NCI-H2171 treated with DMSO at 0.1 percent for 48 hours (cell line): ENCODE results near the gene ADAM12.

Experiments
- DNase-seq: peaks from one replicate; lab custom pipeline; 2025; lab: John Stamatoyannopoulos, UW

ADAM12 gene

GRCh38 chr10:126212738-126213137 lies 175.5 kb downstream of the ADAM12 start:
- no peak for DNase-seq

GRCh38 chr10:126210051-126210651 lies 178.1 kb downstream of the ADAM12 start:
- no peak for DNase-seq

DNA sequence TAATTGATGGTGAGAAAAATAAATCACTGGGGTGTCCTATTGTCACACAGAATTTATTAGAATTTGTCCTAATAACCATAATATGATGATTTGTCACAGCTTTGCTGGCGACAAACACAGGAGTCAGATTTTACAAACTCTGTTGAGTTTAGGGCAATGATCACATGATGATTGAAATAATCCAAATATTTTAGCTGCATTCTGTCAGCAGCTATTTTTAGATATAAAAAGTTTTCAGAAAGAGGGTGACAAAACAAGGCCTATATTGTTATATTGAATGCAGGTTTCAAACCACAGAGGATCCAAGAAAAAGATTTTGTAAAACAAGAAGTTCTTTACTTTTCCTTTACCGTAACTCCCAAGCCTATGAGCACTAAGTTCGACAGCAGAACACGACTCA lies 178.8 kb downstream of the ADAM12 start:
- no peak for DNase-seq

GRCh38 chr10:126208726-126209302 lies 179.5 kb downstream of the ADAM12 start:
- peak; percentile 37 for DNase-seq

- no peak for DNase-seq
Measured at GRCh38 chr10:126207851-126208250, 180.4 kb downstream of the ADAM12 start.

GRCh38 chr10:126207313-126207771 lies 180.9 kb downstream of the ADAM12 start:
- no peak for DNase-seq

- no peak for DNase-seq
Measured at GRCh38 chr10:126205486-126206205, 182.6 kb downstream of the ADAM12 start.

DNA sequence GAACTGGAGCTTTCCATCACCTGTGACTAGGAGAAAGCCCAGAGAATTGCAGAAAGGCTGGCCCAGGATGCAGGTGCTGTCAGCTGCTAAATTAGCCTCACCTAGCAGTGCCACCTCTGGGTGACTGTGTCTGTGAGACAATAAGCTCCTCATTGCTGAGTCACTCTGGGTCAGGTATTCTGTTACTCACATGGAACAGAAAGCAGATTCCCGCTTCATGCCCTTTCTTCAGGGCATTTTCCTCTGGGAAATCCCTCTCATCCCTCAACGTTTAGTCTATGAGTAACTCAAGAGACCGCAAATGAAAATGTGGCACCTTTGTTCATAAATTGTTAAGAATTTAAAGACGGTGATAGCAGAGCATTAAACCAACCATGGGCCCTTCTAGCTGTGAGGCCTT lies 184.0 kb downstream of the ADAM12 start:
- no peak for DNase-seq

- no peak for DNase-seq
Measured at GRCh38 chr10:126203746-126204145, 184.5 kb downstream of the ADAM12 start.

GRCh38 chr10:126201603-126202002 lies 186.7 kb downstream of the ADAM12 start:
- DNase-seq = no peak

DNA sequence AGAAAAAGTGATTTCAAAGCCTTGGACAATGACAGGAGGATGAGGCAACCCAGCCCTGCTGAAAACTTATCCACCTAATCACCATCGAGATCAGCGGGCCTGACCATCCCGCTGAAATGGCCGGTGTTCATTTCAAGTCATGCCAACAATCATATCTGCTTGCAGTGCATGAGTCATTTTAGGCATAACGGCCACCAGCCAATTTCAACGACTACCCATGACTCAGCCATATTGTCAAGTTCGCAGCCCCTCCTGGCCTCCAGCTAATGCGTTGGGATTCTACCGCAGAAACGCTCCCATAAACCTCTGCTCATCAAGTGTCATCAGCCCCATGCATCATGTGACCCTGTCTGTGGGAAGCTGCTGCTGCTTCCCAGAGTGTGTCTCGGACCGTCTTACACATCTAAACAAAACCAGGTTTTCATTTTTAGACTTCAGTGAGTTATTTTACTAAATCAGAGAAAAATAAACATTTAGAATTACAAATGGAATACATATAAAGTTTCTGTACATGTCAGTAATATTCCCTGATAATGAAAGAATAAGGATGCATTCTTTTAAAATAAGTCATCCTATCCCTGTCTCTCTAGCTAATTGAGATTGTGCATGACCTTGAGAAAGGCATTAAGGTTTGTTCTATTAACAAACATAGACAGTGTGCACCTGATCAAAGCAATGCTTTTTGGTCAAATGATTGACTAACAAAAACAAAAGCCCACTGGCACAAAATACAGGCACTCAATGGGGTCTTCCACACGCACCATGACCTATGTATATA lies 188.9 kb downstream of the ADAM12 start:
- no peak for DNase-seq

GRCh38 chr10:126198681-126199080 lies 189.6 kb downstream of the ADAM12 start:
- DNase-seq = no peak

DNA sequence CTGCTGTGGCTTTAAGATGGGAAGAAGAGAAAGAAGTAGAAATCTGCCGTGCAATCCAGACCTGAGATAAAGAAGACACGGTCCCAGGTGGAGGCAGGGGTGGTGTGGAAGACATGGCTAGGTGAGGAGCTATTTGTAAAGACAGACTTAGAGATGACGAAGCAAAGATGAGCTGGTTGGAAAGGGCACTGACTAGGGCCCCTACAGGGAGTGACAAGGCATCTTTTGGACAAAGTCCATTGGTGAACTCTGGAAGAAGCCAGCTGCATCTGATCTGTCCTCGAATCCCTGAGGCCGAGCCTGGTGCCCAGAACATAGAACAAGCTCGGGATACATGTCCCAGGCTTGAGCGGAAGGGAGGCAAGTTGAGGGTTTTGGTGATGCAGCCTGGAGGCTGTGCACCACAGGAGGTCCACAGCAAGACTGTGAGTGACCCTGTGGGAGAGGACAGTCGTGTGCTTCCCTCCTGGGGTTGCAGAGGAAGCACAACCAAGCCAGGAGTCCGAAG lies 191.2 kb downstream of the ADAM12 start:
- no peak for DNase-seq

DNA sequence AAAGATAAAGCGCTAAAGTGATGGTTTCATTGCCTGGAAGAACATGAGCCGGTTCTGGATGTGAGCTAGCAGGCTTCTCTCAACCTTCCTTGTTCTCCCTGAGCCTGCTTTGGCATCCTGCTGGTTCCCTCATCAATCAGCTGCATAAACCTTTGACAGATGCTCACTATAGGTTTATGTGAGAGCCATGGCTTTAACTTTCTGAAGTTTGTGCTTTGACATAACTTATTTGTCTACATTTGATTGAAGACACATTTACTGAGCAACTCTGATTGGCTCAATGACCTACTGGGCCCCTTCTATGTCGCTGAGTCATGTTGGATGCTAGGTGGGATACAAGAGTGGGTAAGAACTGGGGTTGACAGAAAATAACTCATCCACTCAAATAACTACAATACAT lies 192.0 kb downstream of the ADAM12 start:
- no peak for DNase-seq

GRCh38 chr10:126191192-126191591 lies 197.1 kb downstream of the ADAM12 start:
- no peak for DNase-seq

- DNase-seq = no peak
Measured at GRCh38 chr10:126188679-126189200, 199.5 kb downstream of the ADAM12 start.

GRCh38 chr10:126187399-126187798 lies 200.9 kb downstream of the ADAM12 start:
- no peak for DNase-seq

DNA sequence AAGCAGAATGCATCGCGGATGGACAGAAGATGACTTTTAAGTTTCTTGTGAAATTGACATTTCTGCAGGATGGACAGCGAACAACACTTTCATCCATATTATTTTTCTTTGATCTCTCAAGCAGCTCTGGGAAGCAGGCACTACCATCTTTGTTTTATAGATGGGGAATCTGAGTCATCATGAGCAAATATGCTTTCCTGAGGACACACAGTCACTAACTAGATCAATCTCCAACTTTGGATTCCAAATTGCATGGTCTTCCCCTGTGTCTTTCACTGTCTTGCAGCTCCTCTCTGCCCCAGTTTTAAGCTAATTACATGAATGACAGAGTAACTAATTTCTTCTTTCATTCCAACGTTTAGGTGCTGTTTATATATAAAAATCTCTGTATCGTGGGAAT lies 201.5 kb downstream of the ADAM12 start:
- DNase-seq = no peak

DNA sequence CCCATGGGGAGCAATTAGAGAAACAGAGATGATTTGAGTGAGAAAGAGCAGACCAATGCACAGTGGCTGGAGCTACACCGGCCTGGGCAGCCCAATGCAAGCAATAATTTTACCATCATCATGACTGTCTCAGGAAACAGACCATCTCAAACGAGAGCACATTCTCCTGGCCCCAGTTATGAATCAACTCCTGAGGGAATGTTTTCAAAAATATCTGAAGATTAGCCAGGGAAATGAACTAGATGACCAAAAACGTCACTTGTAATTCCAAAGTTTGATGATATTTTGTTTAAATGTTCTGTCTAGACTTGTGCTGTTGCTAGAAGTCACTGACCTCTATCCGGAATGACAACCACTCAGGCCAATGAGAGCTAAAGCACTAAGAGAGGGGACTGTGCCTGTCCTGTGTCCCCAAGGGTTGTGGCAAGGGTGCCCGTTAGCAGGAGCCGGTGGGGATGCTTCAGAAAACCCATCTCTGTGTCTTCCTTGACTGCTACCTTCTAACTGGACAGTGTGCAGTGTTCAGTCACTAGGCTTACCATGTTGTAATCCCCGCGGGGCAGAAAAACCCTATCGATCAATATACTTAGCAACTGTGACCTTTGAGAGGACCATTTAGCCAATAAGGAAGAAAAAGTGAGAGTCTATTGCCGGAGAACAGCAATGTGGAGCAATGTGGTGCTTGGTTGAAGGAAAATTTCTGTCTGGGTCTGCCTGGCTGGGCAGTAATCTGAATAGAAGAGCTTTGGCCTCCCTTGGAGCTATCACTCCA lies 202.4 kb downstream of the ADAM12 start:
- DNase-seq = no peak

- no peak for DNase-seq
Measured at GRCh38 chr10:126181626-126182025, 206.7 kb downstream of the ADAM12 start.

- no peak for DNase-seq
Measured at GRCh38 chr10:126179637-126180036, 208.6 kb downstream of the ADAM12 start.
